Peyer's patch (tissue), 4 donors: ENCODE data around the gene ZFHX3. TPM values are rescaled to one million over a fixed set of nuclear protein-coding genes. Genes with fewer than 3 reads are reported as not detected.

Experiments used
- DNase-seq, 3 donors: peaks; one replicate each; pipeline ENCODE4 v3.0.0-alpha.2; 2017 to 2019
- H3K27ac ChIP-seq, 4 donors: fragments of 200-600 bp; sonication (generic); one replicate each; pipeline ENCODE4 v1.5.1; 2016 to 2019
- H3K27me3 ChIP-seq, 2 donors: fragments of 200-600 bp; sonication (generic); one replicate each; pipeline ENCODE4 v1.5.1; 2019
- H3K36me3 ChIP-seq, 3 donors: fragments of 200-600 bp; sonication (generic); one replicate each; pipeline ENCODE4 v1.5.1; 2016 to 2019
- H3K4me1 ChIP-seq, 4 donors: fragments of 200-600 bp; sonication (generic); one replicate each; pipeline ENCODE4 v1.5.1; 2016 to 2019
- H3K4me3 ChIP-seq, 4 donors: fragments of 200-600 bp; sonication (generic); 1 replicate in 3 of 4; 2 replicates in 1 of 4; pipeline ENCODE4 v1.5.1; 2016 to 2019; ENCODE audit warnings: mild to moderate bottlenecking in 1 of 4
- H3K9me3 ChIP-seq, 4 donors: fragments of 200-600 bp; sonication (generic); one replicate each; pipeline ENCODE4 v1.5.1; 2016 to 2019; ENCODE audit warnings: mild to moderate bottlenecking in 1 of 4
- CTCF ChIP-seq, 6 experiments: fragments of 450-650 bp in 4 of 6; fragments of 200-600 bp in 2 of 6; sonication (generic) in 1 of 6; IDR thresholded peaks; one replicate each; pipeline ENCODE4 v1.5.1; 2017 to 2019; ENCODE audit warnings: antibody characterized with exemption in 6 of 6, mild to moderate bottlenecking in 3 of 6, moderate library complexity in 1 of 6
- POLR2A ChIP-seq, 2 donors: fragments of 450-650 bp; IDR thresholded peaks; one replicate each; pipeline ENCODE4 v1.5.1; 2017; ENCODE audit warnings: antibody characterized with exemption in 2 of 2, mild to moderate bottlenecking in 2 of 2, moderate library complexity in 2 of 2
- total RNA-seq, 4 donors: library from RNA; depleted of rRNA; stranded (reverse); fragments of >200 nt; gene quantifications; one replicate each; pipeline ENCODE4 v1.1.0, GENCODE V29; 2016

Gene ZFHX3
- total RNA-seq, 4 donors from 2014 or later = 6.3 to 39.6 (median 14.6) TPM

- Histone ChIP-seq H3K9me3 (no peaks in the 10 kb centered on the region), H3K4me3 (no peak overlapping the region), H3K27me3 (no peaks in the 10 kb centered on the region), H3K27ac (no peak overlapping the region), H3K4me1 (peaks cover 0 to 28% (median 0%) of the 10 kb centered on the region in 4 donors), H3K36me3 (no peaks in the 10 kb centered on the region)
- no peak for DNase-seq
- TF ChIP-seq CTCF (IDR thresholded peaks at IDR 0.05) (no peak), POLR2A (IDR thresholded peaks at IDR 0.05) (no peak)
Observed at GRCh38 chr16:72942021-72942420, 105.9 kb downstream of the ZFHX3 start.

- Histone ChIP-seq H3K9me3 (no peaks in the 10 kb centered on the region), H3K36me3 (no peaks in the 10 kb centered on the region), H3K27me3 (no peaks in the 10 kb centered on the region), H3K4me3 (no peak overlapping the region), H3K4me1 (peaks cover 0 to 18% (median 0%) of the 10 kb centered on the region in 4 donors), H3K27ac (no peak overlapping the region)
- peak in 1 of 3 donors; percentile 13 for DNase-seq
- TF ChIP-seq CTCF (IDR thresholded peaks at IDR 0.05) = no peak
- no peak for TF ChIP-seq POLR2A (IDR thresholded peaks at IDR 0.05)
Observed at GRCh38 chr16:72940886-72941285, 107.0 kb downstream of the ZFHX3 start.

GRCh38 chr16:72939247-72939646, 108.7 kb downstream of the ZFHX3 start:
- peak in 1 of 3 donors; percentile 51 for DNase-seq
- peaks cover 0 to 15% (median 0%) of the 10 kb centered on the region in 4 donors for H3K4me1 ChIP-seq

GRCh38 chr16:72938795-72939164, 109.1 kb downstream of the ZFHX3 start:
- peak overlapping the region; percentile 9 to 86 (median 42) for H3K27ac ChIP-seq
- no peak for TF ChIP-seq POLR2A (IDR thresholded peaks at IDR 0.05)
- TF ChIP-seq CTCF (IDR thresholded peaks at IDR 0.05) = no peak
- H3K4me1 ChIP-seq = peaks cover 0 to 15% (median 0%) of the 10 kb centered on the region in 4 donors
- no peak overlapping the region for H3K4me3 ChIP-seq
- DNase-seq = peak; percentile 37 to 75 (median 58)
- no peaks in the 10 kb centered on the region for H3K27me3 ChIP-seq
- H3K9me3 ChIP-seq = no peaks in the 10 kb centered on the region
- H3K36me3 ChIP-seq = no peaks in the 10 kb centered on the region

More at GRCh38 chr16:72939247-72939646, 108.7 kb downstream of the ZFHX3 start:
- no peak for TF ChIP-seq POLR2A (IDR thresholded peaks at IDR 0.05)
- peak in 3 of 6 experiments; percentile 5 to 42 (median 32) for TF ChIP-seq CTCF (IDR thresholded peaks at IDR 0.05)
- H3K4me3 ChIP-seq = no peak overlapping the region
- no peaks in the 10 kb centered on the region for H3K36me3 ChIP-seq
- H3K9me3 ChIP-seq = no peaks in the 10 kb centered on the region
- no peaks in the 10 kb centered on the region for H3K27me3 ChIP-seq
- H3K27ac ChIP-seq = peak overlapping the region; percentile 9 to 86 (median 42)

- H3K4me1 ChIP-seq = peaks cover 0 to 15% (median 0%) of the 10 kb centered on the region in 4 donors
- no peak overlapping the region for H3K4me3 ChIP-seq
- peak overlapping the region; percentile 9 to 86 (median 41) for H3K27ac ChIP-seq
- H3K27me3 ChIP-seq = no peaks in the 10 kb centered on the region
- TF ChIP-seq CTCF (IDR thresholded peaks at IDR 0.05) (no peak), POLR2A (IDR thresholded peaks at IDR 0.05) (no peak)
- no peaks in the 10 kb centered on the region for H3K36me3 ChIP-seq
- DNase-seq = peak in 1 of 3 donors; percentile 36
- no peaks in the 10 kb centered on the region for H3K9me3 ChIP-seq
Observed at GRCh38 chr16:72937916-72938794, 109.8 kb downstream of the ZFHX3 start.
